ENCODE measurements around the gene LRFN5. TPM values are rescaled to one million over a fixed set of nuclear protein-coding genes. Genes with fewer than 3 reads are reported as not detected.
"Not testable (repeated sequence)": the region's sequence is repeated elsewhere in the genome, so short reads cannot be mapped to it uniquely, and the experiment has no call there.

Gene LRFN5
- not detected in 2 replicates for total RNA-seq

DNA sequence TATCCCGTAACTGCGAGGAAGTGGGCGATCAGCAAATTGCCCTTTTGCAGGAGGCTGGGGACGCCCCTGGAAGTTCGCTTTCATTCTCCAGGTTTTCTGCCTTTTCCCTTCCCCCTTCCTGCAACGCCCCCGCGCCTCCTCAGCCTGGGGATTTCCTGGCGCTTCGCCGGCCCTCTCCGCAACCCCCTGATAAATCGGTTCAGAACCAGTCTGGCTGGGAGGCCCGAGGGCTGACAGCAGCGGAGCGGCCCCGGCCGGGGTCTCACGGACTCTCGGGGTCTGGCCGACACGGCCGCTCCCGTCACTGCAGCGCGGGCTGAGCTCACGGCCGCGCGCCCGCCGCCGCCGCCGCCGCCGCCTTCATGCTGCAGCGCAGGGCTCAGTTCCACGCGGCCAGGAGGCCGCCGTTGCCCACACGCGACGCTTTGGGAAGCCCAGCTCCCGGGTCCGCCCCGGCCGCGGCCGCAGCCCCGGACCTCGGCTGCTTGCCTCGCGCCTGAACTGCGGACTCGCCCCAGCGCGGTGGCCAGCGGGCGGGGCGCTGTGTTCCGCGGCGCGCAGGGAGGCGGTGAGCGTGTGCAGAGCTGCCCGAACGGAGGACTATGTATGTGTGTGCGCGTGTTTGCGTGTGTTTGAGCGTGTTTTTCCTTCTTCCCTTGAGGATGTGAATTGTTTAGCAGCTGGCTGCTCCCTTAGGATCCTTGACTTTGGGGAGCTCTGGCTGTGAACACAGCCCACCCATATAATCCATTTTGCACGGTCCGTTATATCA is at the start of gene LRFN5:
LRFN5 (plus strand) TSS at position 345 of the 772 bp plus-strand sequence.
- Mint-ChIP-seq H3K36me3 (ENCODE audit: low read depth) (no peaks in the 10 kb centered on the region), H3K9me3 (no peaks in the 10 kb centered on the region), H3K27ac (no peak within 1 kb of the TSS), H3K4me3 (peak within 1 kb of the TSS; percentile 63), H3K27me3 (ENCODE audit: insufficient read depth) (peaks cover 76% of the 10 kb centered on the region), H3K4me1 (ENCODE audit: low read depth) (no peaks in the 10 kb centered on the region)
- DNase-seq (ENCODE audit: low spot score) = no peak
- intact Hi-C loops (cut with micrococcal nuclease) = no loop called here

DNA sequence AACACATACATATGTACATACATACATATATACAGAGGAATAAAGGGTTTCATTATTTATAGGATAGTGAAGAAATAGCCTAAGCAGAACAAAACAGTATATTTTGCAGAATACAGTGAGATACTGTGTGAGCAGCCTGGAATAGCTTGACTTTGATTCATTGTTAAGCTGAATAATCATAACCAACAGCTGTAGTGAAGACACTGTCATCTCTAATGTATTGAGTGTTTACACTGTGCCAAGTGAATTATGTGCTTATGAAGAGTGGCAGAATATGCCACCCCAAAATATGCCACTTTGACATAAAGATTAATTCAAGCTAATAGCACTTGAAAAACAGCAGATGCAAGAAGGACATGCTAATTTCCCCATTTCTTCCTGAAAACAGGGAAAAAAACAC is 48.2 kb upstream of the LRFN5 start:
- Mint-ChIP-seq H3K9me3 (no peaks in the 10 kb centered on the region), H3K4me1 (ENCODE audit: low read depth) (no peaks in the 10 kb centered on the region), H3K4me3 (no peak overlapping the region), H3K36me3 (ENCODE audit: low read depth) (no peaks in the 10 kb centered on the region), H3K27me3 (ENCODE audit: insufficient read depth) (no peaks in the 10 kb centered on the region), H3K27ac (no peak overlapping the region)
- DNase-seq (ENCODE audit: low spot score) = no peak
- intact Hi-C loops (cut with micrococcal nuclease) = no loop called here

DNA sequence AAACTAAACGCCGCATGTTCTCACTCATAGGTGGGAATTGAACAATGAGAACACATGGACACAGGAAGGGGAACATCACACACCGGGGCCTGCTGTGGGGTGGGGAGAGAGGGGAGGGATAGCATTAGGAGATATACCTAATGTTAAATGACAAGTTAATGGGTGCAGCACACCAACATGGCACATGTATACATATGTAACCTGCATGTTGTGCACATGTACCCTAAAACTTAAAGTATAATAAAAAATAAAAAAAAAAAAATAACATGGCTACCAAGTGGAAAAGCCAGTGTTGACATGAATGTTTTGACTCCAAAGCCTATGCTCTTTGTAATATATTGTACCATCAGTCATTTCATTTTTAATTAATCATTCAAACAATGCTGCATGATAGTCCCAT is 39.8 kb upstream of the LRFN5 start:
- H3K36me3 Mint-ChIP-seq (ENCODE audit: low read depth); intact Hi-C loops (cut with micrococcal nuclease); H3K4me3 Mint-ChIP-seq; DNase-seq (ENCODE audit: low spot score); H3K4me1 Mint-ChIP-seq (ENCODE audit: low read depth); H3K9me3 Mint-ChIP-seq; H3K27ac Mint-ChIP-seq; H3K27me3 Mint-ChIP-seq (ENCODE audit: insufficient read depth): not testable (repeated sequence)

DNA sequence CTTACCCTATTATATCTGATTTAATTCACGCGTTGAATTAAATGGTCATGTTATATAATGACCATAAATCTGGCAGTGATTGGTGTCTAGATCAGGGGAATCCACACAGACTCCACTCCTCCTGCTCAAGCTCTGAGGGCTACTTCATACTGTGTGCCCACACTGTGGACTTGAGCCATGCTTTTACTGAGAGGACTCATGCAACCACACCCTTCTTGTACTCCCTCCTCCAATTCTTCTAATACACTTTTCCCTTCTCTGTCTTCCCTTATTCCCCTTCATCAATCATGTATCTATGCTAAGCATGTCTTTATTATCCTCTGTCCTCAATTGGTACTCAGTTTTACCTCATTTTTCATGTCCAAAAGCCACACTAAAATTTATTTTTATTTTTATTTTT is 37.7 kb upstream of the LRFN5 start:
- Mint-ChIP-seq H3K9me3 (peaks cover 6% of the 10 kb centered on the region), H3K4me1 (ENCODE audit: low read depth) (no peaks in the 10 kb centered on the region), H3K27ac (no peak overlapping the region), H3K36me3 (ENCODE audit: low read depth) (no peaks in the 10 kb centered on the region), H3K27me3 (ENCODE audit: insufficient read depth) (no peaks in the 10 kb centered on the region), H3K4me3 (no peak overlapping the region)
- no peak for DNase-seq (ENCODE audit: low spot score)
- intact Hi-C loops (cut with micrococcal nuclease) = no loop called here

DNA sequence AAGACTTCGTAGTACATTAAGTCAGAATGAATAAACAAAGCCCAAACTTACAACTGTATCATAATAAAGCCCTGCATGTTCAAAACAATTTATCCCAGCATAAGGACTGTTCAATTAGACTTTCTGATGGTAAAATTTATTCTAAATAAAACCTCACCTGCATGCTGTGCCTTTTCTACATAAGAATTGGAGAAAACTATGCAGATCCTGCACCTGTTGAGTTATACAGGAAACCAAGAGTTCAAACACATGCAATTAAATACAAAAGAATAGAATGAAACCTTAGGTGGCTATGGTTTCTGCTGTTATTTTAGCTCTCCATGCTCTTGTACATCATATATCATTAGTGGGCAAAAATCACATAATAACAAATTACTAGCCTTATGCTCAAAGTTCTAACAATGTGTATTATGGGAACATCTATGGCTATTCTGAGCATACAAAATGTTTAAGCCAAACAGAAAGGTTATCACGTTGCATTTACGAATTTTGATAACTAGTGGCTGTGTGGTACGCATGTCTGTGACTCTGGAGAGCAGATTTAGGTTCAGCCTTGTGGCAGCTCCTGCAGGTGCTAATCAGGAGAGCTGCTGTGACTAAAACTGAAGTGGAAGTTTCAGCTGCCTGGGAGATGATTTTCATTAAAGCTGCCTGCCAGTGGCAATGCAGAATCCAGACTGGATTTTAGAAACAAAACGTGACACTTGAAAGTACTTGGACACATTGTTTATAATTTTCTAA is 36.1 kb upstream of the LRFN5 start:
- Mint-ChIP-seq H3K4me1 (ENCODE audit: low read depth) (no peaks in the 10 kb centered on the region), H3K36me3 (ENCODE audit: low read depth) (no peaks in the 10 kb centered on the region), H3K4me3 (no peak overlapping the region), H3K27ac (no peak overlapping the region), H3K9me3 (peaks cover 6% of the 10 kb centered on the region), H3K27me3 (ENCODE audit: insufficient read depth) (no peaks in the 10 kb centered on the region)
- intact Hi-C loops (cut with micrococcal nuclease) = no loop called here
- DNase-seq (ENCODE audit: low spot score) = no peak

DNA sequence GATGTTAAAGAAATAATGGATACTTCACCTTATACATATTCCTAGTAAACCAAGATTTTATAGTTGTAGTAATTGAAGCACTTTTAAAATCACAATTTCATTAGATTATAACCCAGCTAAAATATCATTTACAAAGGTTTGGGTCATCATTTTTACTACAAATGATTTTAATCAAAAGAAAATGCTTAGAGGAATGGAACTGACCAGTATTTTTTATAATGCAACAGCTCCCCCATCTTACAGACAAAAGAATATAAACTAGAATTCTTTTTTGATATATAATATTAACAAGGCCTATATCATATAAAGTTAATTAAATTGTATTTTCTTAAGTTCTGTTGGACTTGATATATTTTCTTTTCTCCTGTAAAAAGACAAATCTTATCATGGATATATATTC is 20.4 kb upstream of the LRFN5 start:
- no peaks in the 10 kb centered on the region for H3K4me1 Mint-ChIP-seq (ENCODE audit: low read depth)
- H3K9me3 Mint-ChIP-seq = no peaks in the 10 kb centered on the region
- intact Hi-C loops (cut with micrococcal nuclease) = no loop called here
- no peak overlapping the region for H3K4me3 Mint-ChIP-seq
- no peak overlapping the region for H3K27ac Mint-ChIP-seq
- H3K36me3 Mint-ChIP-seq (ENCODE audit: low read depth) = no peaks in the 10 kb centered on the region
- no peak for DNase-seq (ENCODE audit: low spot score)
- H3K27me3 Mint-ChIP-seq (ENCODE audit: insufficient read depth) = no peaks in the 10 kb centered on the region

DNA sequence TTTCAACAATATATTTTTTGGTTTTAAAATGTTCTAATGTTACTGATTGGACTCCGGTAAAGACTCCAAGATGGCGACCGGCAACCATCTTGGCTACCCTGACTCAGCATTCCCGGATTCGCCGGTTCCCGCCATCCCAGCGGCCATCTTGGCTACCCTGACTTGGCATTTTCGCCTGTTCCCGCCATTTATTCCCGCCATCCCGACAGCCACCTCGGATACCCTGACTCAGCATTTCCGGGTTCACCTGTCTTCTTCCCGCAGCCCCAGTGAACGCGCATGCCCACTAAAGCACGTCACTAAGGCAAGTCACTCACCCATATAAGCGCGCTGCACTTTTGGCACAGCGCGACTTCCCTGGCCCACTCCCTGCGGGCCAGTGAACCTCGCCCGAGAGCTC is 9.0 kb upstream of the LRFN5 start:
- no peaks in the 10 kb centered on the region for H3K36me3 Mint-ChIP-seq (ENCODE audit: low read depth)
- intact Hi-C loops (cut with micrococcal nuclease) = no loop called here
- DNase-seq (ENCODE audit: low spot score) = no peak
- no peak overlapping the region for H3K4me3 Mint-ChIP-seq
- no peak overlapping the region for H3K27ac Mint-ChIP-seq
- peaks cover 4% of the 10 kb centered on the region for H3K27me3 Mint-ChIP-seq (ENCODE audit: insufficient read depth)
- no peaks in the 10 kb centered on the region for H3K4me1 Mint-ChIP-seq (ENCODE audit: low read depth)
- no peaks in the 10 kb centered on the region for H3K9me3 Mint-ChIP-seq

DNA sequence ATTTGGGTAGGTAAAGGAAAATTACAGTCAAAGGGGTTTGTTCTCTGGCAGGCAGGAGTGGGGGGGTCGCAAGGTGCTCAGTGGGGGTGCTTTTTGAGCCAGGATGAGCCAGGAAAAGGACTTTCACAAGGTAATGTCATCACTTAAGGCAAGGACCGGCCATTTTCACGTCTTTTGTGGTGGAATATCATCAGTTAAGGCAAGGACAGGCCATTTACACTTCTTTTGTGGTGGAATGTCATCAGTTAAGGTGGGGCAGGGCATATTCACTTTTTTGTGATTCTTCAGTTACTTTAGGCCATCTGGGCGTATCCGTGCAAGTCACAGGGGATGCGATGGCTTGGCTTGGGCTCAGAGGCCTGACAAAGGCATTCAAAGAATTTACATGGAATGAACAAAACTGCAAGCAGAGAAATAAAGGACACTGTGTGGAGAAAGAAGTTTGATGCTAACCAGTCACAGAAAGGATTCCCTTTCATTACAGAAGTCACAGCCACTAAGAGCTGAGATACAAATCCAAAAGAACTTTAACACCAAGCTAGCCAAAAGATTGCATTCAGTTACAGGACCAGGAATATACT is 6.8 kb upstream of the LRFN5 start:
- H3K27ac Mint-ChIP-seq; H3K9me3 Mint-ChIP-seq; H3K4me3 Mint-ChIP-seq; intact Hi-C loops (cut with micrococcal nuclease); H3K36me3 Mint-ChIP-seq (ENCODE audit: low read depth); H3K4me1 Mint-ChIP-seq (ENCODE audit: low read depth); DNase-seq (ENCODE audit: low spot score): not testable (repeated sequence)
- H3K27me3 Mint-ChIP-seq (ENCODE audit: insufficient read depth) = peaks cover 22% of the 10 kb centered on the region

DNA sequence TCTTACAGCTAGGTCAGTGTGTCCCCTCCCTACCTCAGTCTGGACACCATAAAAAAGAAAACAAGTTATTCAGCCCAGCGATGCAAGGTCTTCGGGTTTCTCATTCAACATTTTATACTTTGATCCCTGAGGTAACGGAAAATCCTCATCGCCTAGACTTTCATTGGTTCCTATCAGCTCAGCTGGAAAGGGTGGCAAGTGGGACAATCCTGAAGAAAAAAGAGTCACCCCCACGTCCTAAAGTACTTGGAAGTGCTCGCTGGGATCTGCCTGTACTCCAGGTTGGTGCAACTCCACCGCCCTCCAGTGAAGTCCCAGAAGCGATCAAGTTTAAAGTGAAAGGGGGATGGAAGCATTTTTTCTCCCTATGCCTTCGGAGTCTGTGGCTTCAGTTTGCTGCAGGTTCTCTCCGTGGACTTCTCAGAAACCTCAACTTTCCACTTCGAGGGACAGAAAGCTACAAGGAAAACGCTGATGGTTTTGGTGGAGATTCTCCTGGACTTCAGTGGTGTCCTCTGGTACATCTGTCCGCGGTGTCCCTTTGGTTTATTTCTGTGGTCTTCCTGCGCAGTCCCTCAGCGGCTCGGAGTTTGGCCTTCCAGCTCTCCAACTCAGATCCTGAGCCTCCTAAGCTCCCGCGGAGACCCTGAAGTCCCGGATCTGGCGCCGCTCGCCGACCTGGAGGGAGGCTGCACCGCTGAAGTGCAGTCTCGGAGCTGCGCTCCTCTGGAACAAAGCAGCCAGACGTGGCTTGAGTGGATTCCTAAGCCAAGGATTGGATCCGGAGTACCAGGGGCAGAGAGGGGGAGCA is 1.8 kb upstream of the LRFN5 start:
- Mint-ChIP-seq H3K9me3 (no peaks in the 10 kb centered on the region), H3K27me3 (ENCODE audit: insufficient read depth) (peaks cover 64% of the 10 kb centered on the region)
- intact Hi-C loops (cut with micrococcal nuclease) = no loop called here

DNA sequence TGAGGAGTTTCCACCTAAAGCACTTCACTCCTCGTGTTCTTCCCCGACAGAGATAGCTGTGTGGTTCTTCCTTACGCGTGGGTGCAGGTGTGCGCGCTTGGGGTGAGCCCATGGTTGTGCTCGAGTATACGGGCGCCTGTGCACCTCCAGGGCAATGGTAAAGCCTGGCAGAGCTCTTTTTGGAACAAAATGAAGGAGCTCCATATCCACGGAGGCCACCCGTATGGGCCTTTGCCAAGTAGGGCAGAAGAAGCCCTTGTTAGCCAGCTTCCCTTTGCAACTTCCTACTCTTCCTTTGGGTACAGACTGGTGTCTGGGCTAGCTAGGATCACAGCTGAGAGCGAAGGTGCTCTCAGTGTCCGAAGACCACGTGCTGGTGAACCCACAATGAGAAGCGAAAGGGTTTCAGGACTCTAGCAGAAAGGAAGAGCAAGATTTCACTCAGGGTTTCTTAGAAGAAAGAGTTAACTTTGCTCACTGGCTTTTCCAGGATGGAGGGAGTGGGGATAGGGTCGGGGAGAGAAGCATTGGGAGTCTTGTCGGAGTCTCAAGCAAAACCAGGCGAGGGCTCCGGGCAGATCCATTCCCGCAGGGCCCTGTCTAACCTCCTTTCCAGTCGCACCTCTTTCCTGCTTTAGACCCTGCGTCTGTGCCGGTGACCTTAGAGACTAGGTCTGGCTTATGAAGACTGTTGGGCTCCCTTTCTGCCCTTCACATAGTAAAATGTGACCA is 960 bp upstream of the LRFN5 start:
- peaks cover 68% of the 10 kb centered on the region for H3K27me3 Mint-ChIP-seq (ENCODE audit: insufficient read depth)
- no peaks in the 10 kb centered on the region for H3K36me3 Mint-ChIP-seq (ENCODE audit: low read depth)
- H3K9me3 Mint-ChIP-seq = no peaks in the 10 kb centered on the region
- no peaks in the 10 kb centered on the region for H3K4me1 Mint-ChIP-seq (ENCODE audit: low read depth)
- intact Hi-C loops (cut with micrococcal nuclease) = no loop called here
- H3K4me3 Mint-ChIP-seq = peak overlapping the region; percentile 57
- no peak for DNase-seq (ENCODE audit: low spot score)
- H3K27ac Mint-ChIP-seq = no peak overlapping the region

More for the DNA sequence above, 1.8 kb upstream of the LRFN5 start:
- H3K4me3 Mint-ChIP-seq = no peak overlapping the region
- H3K36me3 Mint-ChIP-seq (ENCODE audit: low read depth) = no peaks in the 10 kb centered on the region
- no peak for DNase-seq (ENCODE audit: low spot score)
- H3K27ac Mint-ChIP-seq = no peak overlapping the region
- no peaks in the 10 kb centered on the region for H3K4me1 Mint-ChIP-seq (ENCODE audit: low read depth)

DNA sequence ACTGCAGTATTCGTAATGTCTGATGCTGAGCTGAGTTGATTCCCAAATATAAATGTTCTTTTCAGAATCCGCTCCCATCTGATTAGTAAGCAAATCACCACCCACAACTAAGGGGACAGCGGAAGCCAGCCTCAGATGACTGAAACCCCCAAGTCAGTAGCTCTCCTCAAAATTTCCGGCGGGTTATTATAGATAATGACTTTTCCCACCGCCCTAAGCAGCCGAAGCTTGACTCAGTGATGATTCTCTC is 469 bp upstream of the LRFN5 start:
- peak overlapping the region; percentile 57 for H3K4me3 Mint-ChIP-seq
- intact Hi-C loops (cut with micrococcal nuclease) = no loop called here
- no peak for DNase-seq (ENCODE audit: low spot score)
- peaks cover 71% of the 10 kb centered on the region for H3K27me3 Mint-ChIP-seq (ENCODE audit: insufficient read depth)
- H3K9me3 Mint-ChIP-seq = no peaks in the 10 kb centered on the region
- no peak overlapping the region for H3K27ac Mint-ChIP-seq
- H3K36me3 Mint-ChIP-seq (ENCODE audit: low read depth) = no peaks in the 10 kb centered on the region
- no peaks in the 10 kb centered on the region for H3K4me1 Mint-ChIP-seq (ENCODE audit: low read depth)

DNA sequence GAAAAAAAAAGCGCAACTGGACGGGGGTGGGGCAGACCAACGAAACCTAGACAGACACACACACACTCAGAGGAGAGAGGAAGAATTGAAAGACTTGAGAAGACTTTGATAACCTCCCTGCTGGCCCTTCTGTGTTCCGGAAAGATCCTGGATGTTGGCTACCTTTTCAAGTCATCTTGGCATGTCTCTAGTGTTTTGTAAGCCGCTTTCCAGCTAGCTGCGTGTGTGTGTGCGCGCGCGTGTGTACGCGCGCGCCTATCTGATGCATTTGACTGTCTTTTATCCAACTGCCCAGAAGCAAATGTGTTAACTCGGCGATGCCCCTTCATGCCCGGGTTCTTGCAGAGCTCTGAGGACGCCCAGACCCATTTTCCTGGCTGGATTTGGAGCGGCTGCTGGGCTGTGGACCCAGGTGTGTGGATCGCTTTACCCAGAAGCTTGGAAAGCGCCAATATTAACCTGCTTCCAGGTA is 664 bp downstream of the LRFN5 start:
- Mint-ChIP-seq H3K4me1 (ENCODE audit: low read depth) (no peaks in the 10 kb centered on the region), H3K27me3 (ENCODE audit: insufficient read depth) (peaks cover 78% of the 10 kb centered on the region), H3K36me3 (ENCODE audit: low read depth) (no peaks in the 10 kb centered on the region), H3K4me3 (peak overlapping the region; percentile 63), H3K27ac (no peak overlapping the region), H3K9me3 (no peaks in the 10 kb centered on the region)
- intact Hi-C loops (cut with micrococcal nuclease) = no loop called here
- no peak for DNase-seq (ENCODE audit: low spot score)

All from activated T-helper 1 cell treated with anti-CD3 and anti-CD28 coated beads, Interleukin-12 subunit alpha, Interleukin-12 subunit beta, Interleukin-2, Interleukin-4 antibody, amounts not matched to agents 30 ng/mL and 10 ng/mL and 1 ng/mL, durations not matched to agents 14 hours and 24 hours and 36 hours (primary cell).